Non-pigmented ciliary epithelial cell (primary cell): Measurements from ENCODE around the gene ZFYVE28.

Experiments
- DNase-seq: peaks from one replicate; pipeline ENCODE4 v3.0.0-alpha.2; 2010; ENCODE audit warnings: low read depth

ZFYVE28 gene

DNA sequence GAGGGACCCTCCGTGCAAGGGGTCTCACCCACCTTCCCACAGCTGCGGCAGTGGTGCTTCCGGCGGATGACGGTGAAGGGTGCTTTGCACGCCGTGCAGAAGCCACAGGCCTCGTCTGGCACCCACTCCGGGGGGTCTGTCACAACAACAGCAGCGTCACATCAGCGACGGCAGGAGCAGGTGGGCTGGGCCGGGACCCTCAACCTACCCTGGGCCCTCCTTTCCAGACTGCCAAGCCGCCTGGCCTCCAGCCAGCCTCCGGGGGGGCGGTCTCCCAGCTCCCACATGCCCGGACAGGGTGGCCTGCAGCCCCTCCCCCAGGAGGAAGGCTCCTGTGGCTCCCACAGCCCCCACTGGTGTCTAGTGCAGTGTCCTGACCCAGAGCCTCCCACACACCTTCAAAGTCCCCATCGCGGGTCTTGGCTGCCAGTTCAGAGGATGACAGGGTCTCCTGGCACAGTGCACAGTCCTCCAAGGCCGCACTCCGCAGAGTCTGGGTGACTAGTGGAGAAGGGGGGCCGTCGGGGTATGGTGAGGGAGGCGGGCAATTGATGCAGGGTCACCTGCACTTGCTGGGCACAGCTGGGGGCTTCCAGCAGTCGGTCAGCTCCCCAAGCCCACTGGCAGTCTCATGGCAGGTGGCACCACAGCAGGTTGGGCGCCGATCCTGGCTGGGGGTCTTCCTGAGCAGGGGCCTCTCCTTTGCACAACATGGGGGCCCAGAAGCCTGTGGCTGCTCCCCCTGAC lies 147.0 kb downstream of the ZFYVE28 start:
- DNase-seq: no peak

- no peak for DNase-seq
Observed at GRCh38 chr4:2270341-2271165, 147.9 kb downstream of the ZFYVE28 start.

- no peak for DNase-seq
Observed at GRCh38 chr4:2269618-2270163, 148.8 kb downstream of the ZFYVE28 start.

DNA sequence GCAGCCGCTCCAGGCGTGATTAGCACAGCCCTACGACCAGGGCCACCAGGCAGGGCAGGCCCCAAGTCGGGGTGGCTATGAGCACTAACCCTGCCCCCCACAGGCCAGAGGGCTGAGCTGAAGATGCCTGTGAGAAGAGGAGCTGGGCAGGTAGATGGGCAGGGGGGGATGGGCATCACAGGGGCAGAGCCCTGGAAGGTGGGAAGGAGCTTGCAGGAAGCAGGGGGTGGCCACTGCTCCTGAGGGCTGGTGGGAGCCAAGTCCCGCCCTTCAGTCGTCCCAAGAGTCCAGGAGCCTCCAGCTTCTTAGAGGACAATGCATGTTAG lies 149.3 kb downstream of the ZFYVE28 start:
- DNase-seq: no peak

DNA sequence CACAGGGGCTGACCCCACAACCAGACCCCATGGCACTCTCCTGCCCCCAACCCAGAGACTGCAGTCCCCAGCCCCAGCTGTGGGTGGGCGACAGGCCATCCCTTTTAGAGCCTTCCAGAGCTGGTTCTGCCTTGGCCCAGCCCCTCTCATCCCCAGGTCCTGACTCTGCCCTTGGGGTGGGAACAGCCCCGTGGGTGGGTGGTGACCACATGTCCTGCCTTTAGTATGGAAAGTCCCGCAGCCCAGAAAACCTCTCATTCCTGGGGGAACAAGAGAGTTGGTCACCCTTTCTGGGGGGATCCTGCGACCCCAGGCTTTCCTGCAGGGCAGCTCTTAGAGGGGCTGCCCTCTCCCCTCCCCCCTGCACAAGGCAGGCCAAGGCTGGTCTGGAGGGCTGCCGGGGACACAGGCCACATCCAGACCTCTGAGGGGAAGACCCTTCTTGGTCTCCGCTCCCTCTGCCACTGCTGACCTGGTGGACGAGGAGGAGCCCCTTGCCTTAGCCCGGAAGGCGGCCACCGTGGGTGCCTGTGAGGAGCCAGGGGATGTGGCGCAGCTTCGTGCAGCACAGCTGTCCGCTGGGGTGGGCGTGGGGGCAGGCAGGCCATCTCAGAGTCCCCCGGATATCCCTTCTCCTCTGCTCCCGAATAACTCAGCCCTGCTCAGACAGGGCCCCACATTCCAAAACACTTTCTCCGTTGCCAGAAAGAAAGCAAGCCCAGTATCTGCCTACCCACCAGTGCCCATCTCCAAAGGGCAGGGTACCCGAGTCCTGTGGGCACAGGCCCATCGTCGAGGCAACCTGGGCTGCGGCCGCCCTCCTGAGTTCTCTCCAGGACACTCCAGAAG lies 149.9 kb downstream of the ZFYVE28 start:
- no peak for DNase-seq

DNA sequence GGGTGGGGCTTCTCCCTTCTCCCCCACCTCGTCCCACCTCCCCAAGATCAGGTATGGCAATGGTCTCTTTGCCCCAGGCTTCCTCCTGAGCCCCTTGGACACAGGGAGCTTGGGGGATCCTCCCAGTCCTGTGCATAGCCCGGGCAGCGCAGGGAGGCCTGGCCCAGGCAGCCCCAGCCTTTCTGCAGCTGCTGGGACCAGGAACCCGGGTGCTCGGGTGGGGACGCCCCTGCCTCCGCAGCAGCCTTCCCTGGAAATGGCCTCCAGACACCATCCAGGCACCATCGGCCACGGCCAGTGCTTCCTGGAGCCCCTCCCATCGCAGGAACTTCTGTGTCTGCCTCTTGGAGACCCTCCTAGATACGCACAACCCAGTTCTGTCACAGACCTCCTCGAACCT lies 150.6 kb downstream of the ZFYVE28 start:
- no peak for DNase-seq

- DNase-seq: no peak
Observed at GRCh38 chr4:2267320-2267811, 151.1 kb downstream of the ZFYVE28 start.

GRCh38 chr4:2266821-2267220 lies 151.6 kb downstream of the ZFYVE28 start:
- DNase-seq: no peak

GRCh38 chr4:2266181-2266580 lies 152.3 kb downstream of the ZFYVE28 start:
- DNase-seq: no peak

DNA sequence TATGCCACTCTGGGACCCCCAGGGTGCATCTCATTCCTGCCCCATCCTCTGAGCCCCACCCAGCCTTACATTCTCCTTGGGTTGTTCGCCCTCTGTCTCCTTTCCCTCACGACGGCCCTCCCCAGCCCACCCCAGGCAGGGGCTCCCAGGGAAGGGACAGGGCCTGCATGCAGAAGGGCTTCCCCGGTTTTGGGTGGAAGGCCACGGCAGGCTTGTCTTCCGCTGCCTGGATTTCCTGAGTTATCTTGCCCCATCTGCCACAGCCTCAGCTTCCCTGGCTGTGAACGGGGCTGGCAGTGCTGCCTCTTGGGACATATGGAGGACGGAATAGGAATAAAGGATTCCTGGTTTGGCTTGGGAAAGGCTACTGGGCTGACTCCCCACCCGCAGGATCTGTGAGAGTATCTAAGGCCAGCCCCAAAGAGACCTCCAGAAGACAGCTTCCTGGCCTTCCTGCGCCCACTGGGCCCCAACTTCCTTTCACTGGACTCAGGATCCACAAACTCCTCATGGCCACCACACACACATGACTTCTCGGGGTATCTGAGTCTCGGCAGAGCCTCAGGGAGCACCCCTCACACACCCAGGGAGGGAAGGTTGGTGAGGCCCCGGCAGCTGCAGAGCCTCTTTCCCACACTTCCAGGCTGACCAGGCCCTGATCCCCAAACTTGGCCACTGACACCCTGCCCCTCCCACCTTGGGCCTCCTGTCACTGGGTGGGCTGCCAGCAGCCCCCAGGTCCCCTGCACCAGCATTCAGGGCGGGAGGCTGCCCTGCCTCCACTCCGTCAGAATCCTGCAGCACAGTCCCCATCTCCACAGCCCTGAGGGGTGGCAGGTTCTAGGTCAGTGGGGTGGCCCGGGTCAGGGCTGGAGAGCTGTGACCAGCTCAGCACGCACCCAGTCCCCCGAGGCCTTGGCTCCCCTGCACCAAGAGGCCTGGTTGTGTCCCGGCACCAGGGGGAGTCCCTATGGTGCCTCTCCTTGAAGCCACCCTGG lies 153.0 kb downstream of the ZFYVE28 start:
- no peak for DNase-seq

GRCh38 chr4:2264481-2265041 lies 153.9 kb downstream of the ZFYVE28 start:
- no peak for DNase-seq

DNA sequence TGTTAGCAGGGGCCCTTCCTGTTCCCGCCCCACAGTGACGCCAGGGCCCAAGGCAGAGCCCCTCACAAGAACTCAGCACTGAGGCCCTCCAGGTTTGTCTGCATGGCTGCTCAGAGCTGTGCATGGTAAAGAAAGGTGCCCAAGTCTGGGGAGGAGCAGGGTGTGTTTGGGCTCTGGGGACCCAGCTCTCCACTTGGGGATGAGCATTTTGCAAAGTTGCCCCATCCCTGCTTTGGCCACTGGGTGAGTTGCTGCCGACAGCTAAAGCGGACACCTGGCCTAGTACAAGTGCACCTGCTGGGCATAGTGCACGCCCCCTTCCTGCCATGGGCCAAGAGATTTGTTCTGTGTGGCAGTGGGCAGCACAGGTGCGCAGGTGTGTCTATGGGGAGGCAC lies 154.5 kb downstream of the ZFYVE28 start:
- DNase-seq: no peak

DNA sequence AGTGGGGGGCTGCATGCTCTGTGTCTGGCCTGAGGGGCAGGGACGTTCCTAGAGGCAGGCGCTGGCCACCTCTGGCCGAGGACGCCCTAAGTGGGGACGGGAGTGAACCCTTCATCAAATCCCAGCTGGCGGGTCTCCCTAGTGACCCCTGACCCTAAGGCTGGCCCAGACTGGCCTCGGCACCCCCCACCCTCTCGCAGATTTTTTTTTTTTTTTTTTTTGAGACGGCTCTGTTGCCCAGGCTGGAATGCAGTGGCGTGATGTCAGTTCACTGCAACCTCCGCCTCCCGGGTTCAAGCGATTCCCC lies 155.5 kb downstream of the ZFYVE28 start:
- DNase-seq: no peak

GRCh38 chr4:2262145-2262943 lies 156.1 kb downstream of the ZFYVE28 start:
- peak; percentile 93 for DNase-seq

DNA sequence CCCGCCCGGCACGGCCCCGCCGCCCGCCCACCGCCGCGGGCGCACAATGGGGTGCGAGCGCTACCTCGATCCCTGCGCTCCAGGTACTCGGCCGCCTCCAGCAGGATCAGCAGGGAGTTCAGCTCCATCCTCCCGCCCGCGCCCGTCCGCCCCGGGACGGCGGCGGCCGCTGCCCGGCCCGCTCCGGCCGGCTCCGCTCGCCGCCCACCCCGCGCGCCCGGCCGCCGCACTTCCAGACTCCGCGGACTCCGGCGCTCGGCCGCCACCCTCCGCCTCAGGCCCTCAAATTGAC lies 156.6 kb downstream of the ZFYVE28 start, which contains the start of gene MXD4:
Gene MXD4, minus strand, starts transcription at position 257 of the 292 bp plus-strand sequence. Its CDS starts 129 bp downstream, at position 128.
- no peak for DNase-seq

GRCh38 chr4:2261110-2261852 lies 157.2 kb downstream of the ZFYVE28 start:
- DNase-seq: no peak

DNA sequence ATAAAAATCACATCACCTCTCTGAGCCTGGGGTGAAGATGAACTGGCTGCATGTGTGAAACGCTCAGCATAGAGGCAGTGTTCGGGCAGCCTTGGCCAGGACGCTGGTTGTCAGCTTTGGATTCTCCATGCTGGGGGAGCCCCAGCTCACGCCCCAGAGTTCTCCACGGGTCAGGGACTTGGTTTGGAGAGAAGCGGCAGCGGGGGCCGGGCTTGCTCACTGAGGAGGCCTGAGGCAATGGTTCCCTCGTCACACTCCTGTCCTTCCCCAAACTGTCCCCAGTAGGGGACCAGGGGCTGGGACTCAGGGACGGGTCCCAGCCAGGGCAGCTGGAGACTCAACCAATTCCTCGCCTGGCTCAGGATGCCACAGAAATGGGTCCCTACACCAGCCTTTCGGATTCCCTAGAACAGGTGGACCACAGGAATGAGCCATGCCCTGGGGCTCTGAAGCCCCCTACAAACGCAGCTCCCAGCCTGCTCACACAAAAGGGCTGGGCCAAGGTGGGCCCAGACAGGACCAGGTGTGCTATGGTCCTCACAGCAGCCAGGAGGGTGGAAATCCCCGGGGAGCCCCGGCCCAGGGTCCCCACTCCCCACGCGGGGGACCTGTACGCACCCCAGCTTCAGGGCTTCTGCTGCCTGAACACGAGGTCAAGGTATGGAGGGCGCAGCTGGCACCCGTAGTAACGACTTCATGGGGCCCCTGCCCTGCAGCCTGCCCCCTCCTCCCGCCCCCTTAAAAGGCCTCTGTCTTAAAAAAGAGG lies 157.9 kb downstream of the ZFYVE28 start:
- no peak for DNase-seq

GRCh38 chr4:2259541-2260343 lies 158.7 kb downstream of the ZFYVE28 start:
- DNase-seq: no peak
